ENCODE measurements around the gene PSEN1.

The PSEN1 gene

GRCh38 chr14:73221945-73222344 is 85.6 kb downstream of the PSEN1 start:
- DNase-seq = no peak

GRCh38 chr14:73223049-73223448 is 86.7 kb downstream of the PSEN1 start:
- no peak for DNase-seq

DNA sequence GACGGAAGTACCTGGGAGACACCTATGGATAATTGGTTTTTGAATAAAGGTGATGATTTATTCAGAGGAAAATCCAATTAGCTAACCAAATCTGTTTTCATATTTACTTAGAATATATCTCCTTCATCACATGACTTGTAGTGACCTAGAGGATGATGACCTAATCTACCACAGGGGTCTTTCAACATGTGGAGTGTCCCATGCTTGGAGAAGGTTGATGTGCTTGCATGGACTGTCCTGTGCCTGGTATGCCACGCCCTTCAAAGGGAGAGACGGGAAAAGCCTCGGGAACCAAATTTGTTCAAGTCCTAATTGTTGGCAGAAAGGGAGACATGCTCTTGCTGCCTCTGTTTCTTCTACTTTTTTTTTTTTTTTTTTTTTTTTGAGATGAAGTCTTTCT is 89.2 kb downstream of the PSEN1 start:
- no peak for DNase-seq

DNA sequence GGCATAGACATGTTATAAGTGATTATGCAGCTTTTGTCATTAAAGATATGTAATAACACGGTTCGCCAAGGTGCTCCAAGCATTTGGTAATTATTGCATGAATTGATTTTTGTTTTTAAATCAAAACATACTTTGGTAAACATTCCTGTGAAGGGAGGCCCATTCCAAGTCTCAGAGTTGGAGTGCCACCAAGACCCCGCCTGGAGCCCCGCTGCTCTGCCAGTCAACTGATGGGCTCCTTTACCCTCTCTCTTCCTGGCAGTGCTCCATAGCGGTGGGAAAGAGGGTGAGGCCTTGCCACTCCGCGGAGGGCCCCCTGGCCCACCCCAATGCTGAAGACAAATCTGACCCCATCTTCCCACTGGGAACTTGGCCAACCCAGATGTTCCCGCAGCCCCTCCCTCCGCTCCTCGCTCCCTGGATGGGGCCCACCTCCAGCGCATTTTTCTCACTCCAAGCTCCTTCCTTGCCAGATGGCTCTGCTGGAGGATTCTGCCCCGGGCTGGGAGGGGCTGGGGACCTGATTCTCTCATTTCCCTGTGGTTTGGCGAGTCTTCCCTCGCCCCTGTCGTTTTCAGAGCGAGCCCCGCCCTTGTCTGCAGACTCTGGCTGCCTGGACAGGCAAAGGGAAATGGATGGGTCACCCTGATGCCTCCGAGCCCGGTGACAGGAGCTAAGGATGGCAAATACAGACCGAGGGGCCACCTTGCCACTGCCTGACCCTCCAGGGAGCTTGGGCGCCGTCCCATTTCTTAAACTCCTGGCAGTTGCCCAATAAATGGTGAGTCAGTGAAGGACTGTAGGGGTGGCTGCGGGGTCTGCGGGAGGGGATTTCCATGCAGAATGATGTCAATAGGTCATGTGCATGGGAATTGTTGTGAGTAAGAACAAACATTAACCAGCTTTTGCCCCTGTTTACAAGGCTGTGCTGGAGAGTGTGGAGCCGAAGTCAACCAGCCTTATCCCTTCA is 91.8 kb downstream of the PSEN1 start:
- DNase-seq = no peak

DNA sequence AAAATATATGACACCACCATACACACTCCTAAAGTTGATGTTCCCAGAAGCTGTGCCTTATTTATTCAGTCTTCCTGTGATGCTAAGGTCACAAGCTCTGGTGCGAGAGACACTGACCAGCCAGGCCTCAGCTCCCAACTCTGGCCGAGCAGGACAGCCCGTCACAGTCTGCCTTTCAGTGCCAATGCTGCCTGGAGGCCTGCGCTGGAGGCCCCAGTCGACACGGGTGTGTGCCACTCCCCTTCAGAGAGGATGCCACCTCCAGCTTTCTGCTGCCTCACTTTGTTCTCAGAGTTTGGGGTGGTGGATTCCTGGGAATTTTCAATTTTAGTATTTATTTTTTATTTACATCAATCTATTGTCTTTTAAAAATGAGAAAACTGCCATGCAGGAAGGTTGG is 93.7 kb downstream of the PSEN1 start:
- DNase-seq = no peak

DNA sequence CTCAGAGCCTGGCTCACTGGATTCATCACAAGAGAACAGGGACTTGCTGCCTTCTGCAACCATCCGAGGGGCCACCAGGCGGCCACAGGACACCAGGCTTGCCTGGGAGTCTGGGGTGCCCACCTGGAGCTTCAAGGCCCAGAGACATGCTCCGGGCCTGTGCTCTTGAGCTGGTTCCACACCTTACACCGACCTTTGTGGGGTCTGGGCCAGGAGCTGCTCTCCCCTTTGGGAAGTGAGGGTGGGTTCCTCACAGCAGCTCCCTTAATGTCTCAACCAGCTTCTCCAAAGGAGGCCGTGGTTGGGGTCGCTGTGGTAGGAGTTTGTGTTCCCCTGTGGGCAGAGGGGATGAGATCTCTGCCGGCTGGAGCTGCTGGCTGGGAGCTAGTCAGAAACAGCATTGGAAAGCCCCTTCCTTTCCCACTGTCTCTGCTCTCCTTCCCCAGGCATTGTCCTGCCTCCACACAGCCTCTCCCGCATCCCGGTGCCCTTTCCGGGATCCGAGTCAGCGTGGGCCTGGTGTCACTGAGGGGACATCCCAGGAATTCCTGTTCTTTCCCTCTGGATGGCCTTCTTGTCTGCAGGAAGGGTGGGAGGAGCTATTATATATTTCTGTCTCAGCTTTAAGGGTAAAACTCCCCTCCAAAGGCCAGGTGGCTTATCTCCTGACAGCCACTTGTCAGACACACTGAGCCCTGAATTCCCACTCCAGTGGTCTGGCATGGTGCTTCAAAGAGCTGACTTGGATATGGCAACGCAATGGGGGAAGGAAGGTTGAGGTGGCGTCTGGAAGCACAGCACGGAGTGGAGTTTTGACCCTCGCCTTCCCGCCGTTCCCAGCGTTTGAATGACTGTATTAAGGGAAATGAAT is 95.9 kb downstream of the PSEN1 start:
- DNase-seq = no peak

DNA sequence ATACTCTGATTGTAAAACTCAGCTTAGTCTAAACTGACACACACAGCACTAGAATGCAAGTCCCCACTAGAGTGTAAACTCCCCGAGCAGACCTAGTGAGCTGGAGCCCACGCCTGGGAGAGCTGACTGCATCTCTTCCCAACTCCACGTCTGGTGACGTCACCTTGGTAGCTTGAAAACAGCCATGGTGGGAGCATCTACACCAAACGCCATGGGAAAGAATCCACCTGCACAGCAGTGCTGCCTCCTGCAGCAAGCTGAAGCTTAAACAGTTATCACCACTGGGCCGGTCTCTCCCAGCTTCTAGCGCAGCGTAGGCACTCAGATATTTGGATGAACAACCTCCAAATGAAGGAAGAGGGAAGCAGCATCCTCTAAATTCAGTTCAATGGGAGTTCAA is 96.7 kb downstream of the PSEN1 start:
- no peak for DNase-seq

GRCh38 chr14:73233564-73233963 is 97.3 kb downstream of the PSEN1 start:
- DNase-seq = no peak

DNA sequence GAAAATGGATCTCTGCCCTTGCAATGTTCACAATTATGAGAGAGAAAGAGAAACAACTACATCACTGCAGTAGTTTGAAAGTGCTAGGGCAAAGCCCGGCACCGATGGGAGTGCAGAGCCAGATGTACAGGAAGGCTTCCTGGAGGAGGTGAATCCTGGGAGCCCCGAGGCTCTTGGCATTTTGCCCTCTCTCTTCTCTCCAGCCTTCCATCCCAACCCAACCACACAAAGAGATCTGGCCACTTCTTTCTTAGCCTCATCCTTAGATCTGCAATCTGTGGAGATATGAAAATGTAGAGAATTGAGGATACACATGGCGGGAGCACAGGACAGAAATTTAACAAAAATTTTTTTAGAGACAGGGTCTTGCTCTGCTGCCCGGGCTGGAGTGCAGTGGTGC is 97.7 kb downstream of the PSEN1 start:
- DNase-seq = no peak

DNA sequence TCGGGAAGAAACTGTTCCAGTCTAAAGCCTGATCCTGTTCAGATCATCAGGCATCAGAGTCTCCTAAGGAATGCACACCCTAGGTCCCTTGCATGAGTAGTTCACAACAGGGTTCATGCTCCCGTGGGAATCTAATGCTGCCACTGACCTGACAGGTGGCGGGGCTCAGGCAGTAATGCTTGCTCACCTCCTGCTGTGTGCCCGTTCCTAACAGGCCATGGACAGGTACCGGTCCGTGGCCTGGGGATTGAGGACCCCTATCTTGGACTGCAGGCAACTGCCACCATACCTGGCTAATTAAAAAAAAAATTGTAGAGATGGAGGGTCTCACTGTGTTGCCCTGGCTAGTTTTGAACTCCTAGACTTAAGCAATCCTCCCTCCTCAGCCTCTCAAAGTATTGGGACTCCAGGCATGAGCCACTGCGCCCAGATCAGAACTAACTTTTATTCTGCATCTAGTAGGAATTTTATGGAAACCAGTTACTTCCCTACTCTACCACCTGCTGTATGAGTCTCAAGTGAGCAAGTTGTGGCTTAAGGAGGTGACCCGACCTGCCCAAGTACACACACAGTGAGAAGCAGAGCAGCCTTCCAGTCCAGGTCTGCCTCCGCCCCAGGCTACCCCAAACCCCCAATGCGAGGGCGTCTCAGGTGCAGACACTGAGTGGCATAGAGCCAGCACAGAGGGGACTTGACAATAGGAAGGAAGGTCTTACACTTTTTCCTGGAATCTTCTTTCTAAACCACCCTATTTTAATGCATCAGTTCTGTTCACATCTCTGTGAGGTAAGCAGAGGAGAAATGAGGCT is 98.5 kb downstream of the PSEN1 start:
- DNase-seq = no peak

DNA sequence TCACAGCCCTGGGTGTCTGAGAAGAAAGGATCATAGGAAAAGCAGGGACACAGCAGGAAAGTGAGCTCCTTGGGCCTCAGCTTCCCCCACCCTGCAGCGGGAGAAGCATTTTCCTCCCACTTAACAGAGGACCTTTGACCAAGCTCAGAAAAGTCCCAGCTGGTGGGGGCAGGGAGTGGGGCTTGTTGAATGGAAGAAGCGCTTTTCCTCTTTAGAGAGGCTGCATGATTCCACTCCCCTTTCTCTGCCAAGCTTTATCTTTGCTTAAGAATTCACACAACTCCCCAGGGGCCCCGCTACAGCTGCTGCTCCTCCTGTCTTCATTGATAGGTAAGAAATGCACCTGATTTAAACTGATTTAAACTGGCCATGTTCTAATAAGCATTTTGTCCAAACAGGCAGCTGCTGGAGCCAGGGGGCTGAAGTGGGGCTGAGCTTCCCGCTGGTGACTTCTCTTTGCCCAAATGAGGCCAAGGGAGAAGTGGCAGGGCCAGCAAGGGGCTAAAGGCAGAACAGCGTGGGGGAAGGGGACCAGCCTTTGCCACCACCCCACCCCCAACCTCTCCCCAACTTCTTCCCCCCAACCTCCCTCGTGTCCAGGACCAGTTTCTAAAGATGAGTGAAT is 99.3 kb downstream of the PSEN1 start:
- DNase-seq = no peak

- no peak for DNase-seq
Measured at GRCh38 chr14:73236157-73236556, 99.8 kb downstream of the PSEN1 start.

DNA sequence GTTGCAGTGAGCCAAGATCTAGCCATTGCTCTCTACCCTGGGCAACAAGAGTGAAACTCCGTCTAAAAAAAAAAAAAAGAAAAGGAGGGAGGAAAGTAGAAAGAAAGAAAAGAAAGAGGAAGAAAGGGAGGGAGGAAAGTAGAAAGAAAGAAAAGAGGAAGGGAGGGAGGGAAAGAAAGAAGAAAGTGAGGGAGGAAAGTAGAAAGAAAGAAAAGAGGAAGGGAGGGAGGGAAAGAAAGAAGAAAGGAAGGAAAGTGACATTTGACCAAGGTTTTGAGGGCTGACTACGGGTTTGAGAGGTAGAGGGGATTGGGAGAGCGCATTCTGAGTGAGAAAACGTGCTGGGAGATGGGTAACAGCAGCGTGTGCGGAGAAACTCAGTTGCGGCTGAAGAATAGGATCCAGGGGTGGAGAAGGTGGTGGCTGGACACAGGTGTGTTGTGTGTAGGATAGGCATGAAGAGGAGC is 100.5 kb downstream of the PSEN1 start:
- no peak for DNase-seq

DNA sequence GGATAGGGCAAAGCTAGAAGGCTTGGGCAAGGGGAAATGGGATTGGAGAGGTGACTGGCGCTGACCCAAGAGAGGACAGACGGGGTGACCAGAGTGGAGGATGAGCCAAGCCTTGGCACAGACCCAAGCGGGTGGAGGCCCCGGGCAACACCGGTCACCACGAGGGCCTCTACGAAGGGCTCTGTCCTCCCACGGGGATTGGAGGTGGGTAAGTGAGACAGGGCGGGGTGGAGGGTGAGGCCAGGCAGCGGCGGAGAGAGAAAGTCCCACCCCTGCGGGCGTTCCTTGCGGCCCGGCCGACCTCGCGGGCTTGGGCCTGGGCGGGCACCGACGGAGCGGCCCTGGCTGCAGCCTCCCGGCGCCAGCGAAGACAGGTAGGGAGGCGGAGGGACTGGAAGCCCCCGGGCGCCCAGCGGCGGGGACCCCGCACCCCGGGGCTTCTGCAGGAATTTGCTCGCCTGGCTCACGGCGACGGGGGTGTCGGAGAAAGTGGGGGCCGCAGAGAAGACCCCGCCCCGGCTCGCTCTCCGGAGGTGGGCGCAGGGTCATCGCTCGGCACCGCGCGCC is 101.0 kb downstream of the PSEN1 start, which contains the start of gene PAPLN:
Gene PAPLN (plus strand): TSS at position 288 of the 567 bp plus-strand sequence. CDS start 2,273 bp downstream, outside the sequence.
- DNase-seq = no peak

GRCh38 chr14:73237786-73238423 is 101.6 kb downstream of the PSEN1 start:
- DNase-seq = no peak

GRCh38 chr14:73238424-73238852 is 102.1 kb downstream of the PSEN1 start:
- DNase-seq = no peak

DNA sequence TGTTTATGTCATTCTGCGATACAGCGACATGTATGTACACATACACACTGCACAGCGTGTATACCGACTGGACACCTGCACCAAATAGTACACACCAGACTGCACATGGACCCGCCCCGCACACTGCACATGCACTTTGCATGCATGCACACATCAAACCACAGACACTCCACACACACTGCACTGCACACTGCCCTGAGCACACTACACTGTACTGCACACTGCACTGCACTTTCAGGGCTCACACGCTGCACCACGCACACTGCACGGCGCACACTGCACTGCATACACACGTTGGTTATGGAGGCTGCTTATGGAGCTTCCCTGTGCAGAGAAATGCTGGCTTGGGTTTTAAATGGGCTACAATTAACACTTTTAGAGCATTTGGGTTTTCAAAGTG is 102.6 kb downstream of the PSEN1 start:
- DNase-seq = no peak

GRCh38 chr14:73239393-73240241 is 103.3 kb downstream of the PSEN1 start:
- DNase-seq = no peak

DNA sequence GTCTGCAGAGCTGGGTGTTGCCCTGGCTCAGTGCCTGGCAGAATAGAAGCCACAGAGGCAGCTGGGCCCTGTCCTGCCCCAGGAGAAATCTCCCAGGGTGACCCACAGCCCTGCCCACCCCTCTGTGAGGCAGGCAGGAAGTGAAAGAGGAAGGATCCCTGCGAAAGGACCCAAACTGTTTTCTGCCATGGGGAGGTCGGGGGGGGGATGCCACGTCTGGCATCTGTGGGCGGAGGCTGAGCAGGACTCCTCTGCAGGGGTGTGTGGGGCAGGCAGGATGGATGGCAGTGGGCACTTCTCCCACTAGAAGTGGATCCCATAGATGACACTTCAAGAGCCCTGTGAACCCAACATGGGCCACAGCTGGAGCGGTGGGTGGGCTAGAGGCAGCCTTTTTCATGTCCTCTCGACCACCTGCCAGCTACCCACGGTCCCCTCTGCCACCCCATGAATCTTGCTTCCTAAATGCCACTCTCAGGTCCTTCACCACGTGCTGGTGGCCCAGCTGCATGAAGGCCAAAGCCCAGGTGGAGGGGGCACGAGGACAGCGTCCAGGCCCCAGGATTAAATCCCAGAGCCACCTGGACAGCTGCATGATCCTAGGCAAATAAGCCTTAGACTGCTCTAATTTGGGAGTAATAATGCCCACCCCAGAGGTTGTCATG is 104.6 kb downstream of the PSEN1 start:
- no peak for DNase-seq

All from NCI-H2107 (cell line).